ENCODE results near the gene NBEAL2. TPM values are rescaled to one million over a fixed set of nuclear protein-coding genes. Genes with fewer than 3 reads are reported as not detected.

Gene NBEAL2
- total and polyA plus RNA-seq, 2 donors (not counting 1 experiment from before 2014, with no cell fraction given) = 1.5 to 4.5 TPM

DNA sequence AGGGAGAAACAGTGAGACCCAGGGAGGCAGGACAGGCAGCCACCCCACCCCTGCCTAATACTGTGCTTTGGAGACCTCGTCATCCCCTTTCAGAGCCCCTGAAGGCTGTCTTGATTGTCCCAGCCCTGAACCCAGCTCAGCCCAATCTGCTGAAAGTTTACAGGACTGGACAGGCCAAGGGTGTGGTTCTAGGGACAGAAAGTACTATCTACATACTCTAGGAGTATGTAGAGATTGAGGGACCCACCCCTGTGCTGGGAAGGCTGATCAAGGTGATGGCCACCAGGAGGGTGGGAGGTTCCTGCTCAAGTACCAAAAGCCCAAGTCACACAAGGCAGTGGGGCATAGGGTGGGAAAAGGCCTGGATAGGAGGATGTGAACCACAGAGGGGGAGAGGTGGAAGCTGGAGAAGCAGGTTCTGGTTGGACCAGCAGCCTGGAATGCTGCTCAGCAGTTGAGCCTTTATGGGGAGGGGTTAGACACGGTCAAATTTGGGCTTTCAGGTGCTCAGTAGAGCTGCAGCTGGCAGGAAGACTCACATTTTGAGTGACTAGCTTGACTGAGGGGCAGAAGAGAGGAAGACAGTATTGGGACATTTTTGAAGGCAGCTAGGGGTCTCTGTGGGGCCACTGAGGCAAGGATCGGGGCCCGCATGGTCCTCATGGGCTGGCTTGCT is 6.7 kb downstream of the NBEAL2 start:
- no peaks in the 10 kb centered on the region for H3K9me3 ChIP-seq (ENCODE audit: control insufficient read depth, insufficient read depth, low read depth, low read length)
- no peaks in the 10 kb centered on the region for H3K79me2 ChIP-seq (ENCODE audit: control insufficient read depth, insufficient read depth, low read length)
- H3K27ac ChIP-seq (ENCODE audit: insufficient read depth, low read length) = no peak overlapping the region
- no peaks in the 10 kb centered on the region for H3K36me3 ChIP-seq (ENCODE audit: control insufficient read depth, insufficient read depth, low read length)
- H4K20me1 ChIP-seq (ENCODE audit: control insufficient read depth, extremely low read depth, insufficient read depth, low read length) = no peaks in the 10 kb centered on the region
- no peaks in the 10 kb centered on the region for H3K4me1 ChIP-seq (ENCODE audit: control insufficient read depth, extremely low read depth, insufficient read depth, low read length)
- no peak overlapping the region for H2AFZ ChIP-seq (ENCODE audit: low read length)
- H3K9ac ChIP-seq (ENCODE audit: insufficient read depth, low read length) = no peak overlapping the region
- H3K27me3 ChIP-seq (ENCODE audit: control insufficient read depth, insufficient read depth, low read length) = no peaks in the 10 kb centered on the region
- H3K4me3 ChIP-seq (replicated peaks in 1 of 4; ENCODE audit: control extremely low read depth in 1 of 4, insufficient read depth in 1 of 4, low read depth in 3 of 4, low read length in 4 of 4) = no peak overlapping the region
- H3K4me2 ChIP-seq (ENCODE audit: extremely low read depth, insufficient read depth, low read length) = no peak overlapping the region
- no peak for DNase-seq (ENCODE audit: low read depth in 2 of 2)
- TF ChIP-seq, protein P1, sequence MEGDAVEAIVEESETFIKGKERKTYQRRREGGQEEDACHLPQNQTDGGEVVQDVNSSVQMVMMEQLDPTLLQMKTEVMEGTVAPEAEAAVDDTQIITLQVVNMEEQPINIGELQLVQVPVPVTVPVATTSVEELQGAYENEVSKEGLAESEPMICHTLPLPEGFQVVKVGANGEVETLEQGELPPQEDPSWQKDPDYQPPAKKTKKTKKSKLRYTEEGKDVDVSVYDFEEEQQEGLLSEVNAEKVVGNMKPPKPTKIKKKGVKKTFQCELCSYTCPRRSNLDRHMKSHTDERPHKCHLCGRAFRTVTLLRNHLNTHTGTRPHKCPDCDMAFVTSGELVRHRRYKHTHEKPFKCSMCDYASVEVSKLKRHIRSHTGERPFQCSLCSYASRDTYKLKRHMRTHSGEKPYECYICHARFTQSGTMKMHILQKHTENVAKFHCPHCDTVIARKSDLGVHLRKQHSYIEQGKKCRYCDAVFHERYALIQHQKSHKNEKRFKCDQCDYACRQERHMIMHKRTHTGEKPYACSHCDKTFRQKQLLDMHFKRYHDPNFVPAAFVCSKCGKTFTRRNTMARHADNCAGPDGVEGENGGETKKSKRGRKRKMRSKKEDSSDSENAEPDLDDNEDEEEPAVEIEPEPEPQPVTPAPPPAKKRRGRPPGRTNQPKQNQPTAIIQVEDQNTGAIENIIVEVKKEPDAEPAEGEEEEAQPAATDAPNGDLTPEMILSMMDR (conservative IDR thresholded peaks at IDR 0.05 in 1 of 2, IDR thresholded peaks at IDR 0.05 in 1 of 2; ENCODE audit: low read depth in 1 of 2, low read length in 2 of 2) = no peak
- no peak for TF ChIP-seq EZH2 (IDR thresholded peaks at IDR 0.05; ENCODE audit: low read length, missing control alignments)

DNA sequence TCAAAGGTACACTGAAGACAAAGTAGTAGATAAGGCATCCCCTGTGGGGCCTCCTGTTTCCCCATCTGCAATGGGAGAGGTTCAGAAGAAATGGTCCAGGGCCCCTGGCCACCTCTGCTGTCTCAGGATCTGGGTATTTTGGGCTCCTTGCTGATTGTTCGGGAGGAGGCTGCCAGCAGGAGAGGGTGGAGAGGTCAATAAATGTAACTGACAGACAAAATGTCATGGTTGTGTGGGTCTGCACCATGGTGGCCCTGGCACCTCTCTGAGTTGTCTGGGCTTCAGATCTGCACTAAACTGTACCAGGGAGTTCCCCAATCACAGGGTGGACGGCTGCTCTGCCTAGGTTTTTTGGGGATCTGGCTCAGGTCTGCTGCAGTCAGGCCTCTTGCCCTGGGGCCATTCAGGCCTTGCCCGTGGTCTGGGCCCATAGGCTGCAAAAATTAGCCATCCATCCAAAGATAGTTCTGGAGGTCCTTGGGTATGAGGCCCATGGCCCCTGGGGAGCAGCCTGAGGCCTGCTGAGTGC is 7.4 kb downstream of the NBEAL2 start:
- Histone ChIP-seq H3K27ac (ENCODE audit: insufficient read depth, low read length) (no peak overlapping the region), H3K9me3 (ENCODE audit: control insufficient read depth, insufficient read depth, low read depth, low read length) (no peaks in the 10 kb centered on the region), H3K4me1 (ENCODE audit: control insufficient read depth, extremely low read depth, insufficient read depth, low read length) (no peaks in the 10 kb centered on the region), H3K4me2 (ENCODE audit: extremely low read depth, insufficient read depth, low read length) (no peak overlapping the region), H3K4me3 (replicated peaks in 1 of 4; ENCODE audit: control extremely low read depth in 1 of 4, insufficient read depth in 1 of 4, low read depth in 3 of 4, low read length in 4 of 4) (no peak overlapping the region), H3K27me3 (ENCODE audit: control insufficient read depth, insufficient read depth, low read length) (no peaks in the 10 kb centered on the region), H4K20me1 (ENCODE audit: control insufficient read depth, extremely low read depth, insufficient read depth, low read length) (no peaks in the 10 kb centered on the region), H3K36me3 (ENCODE audit: control insufficient read depth, insufficient read depth, low read length) (no peaks in the 10 kb centered on the region), H2AFZ (ENCODE audit: low read length) (no peak overlapping the region), H3K9ac (ENCODE audit: insufficient read depth, low read length) (no peak overlapping the region), H3K79me2 (ENCODE audit: control insufficient read depth, insufficient read depth, low read length) (no peaks in the 10 kb centered on the region)
- no peak for DNase-seq (ENCODE audit: low read depth in 2 of 2)
- TF ChIP-seq, protein P1 (conservative IDR thresholded peaks at IDR 0.05 in 1 of 2, IDR thresholded peaks at IDR 0.05 in 1 of 2; ENCODE audit: low read depth in 1 of 2, low read length in 2 of 2) = no peak
- no peak for TF ChIP-seq EZH2 (IDR thresholded peaks at IDR 0.05; ENCODE audit: low read length, missing control alignments)

DNA sequence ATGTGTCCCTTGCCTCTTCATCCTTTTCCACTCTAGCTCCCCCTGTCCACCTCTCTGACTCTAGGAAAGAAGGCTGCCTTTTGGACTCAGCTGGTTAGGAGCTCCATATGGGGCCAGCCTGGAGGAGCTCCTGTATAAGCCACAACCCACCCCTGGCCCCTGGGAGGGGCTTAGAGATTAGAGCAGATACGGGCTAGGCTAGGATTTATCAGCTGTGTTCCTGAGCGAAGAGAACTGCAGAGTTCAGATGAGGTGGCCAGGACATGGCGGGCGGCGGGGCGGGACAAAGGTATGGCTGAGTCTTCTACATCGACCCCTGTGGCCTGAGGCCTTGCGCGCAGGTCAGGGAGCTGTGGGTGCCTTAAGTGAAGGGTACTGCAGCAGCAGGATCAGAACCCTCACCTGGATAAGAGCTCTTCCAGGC is 7.9 kb downstream of the NBEAL2 start:
- Histone ChIP-seq H3K27me3 (ENCODE audit: control insufficient read depth, insufficient read depth, low read length) (no peaks in the 10 kb centered on the region), H3K4me1 (ENCODE audit: control insufficient read depth, extremely low read depth, insufficient read depth, low read length) (no peaks in the 10 kb centered on the region), H3K4me3 (replicated peaks in 1 of 4; ENCODE audit: control extremely low read depth in 1 of 4, insufficient read depth in 1 of 4, low read depth in 3 of 4, low read length in 4 of 4) (no peak overlapping the region), H3K36me3 (ENCODE audit: control insufficient read depth, insufficient read depth, low read length) (no peaks in the 10 kb centered on the region), H2AFZ (ENCODE audit: low read length) (no peak overlapping the region), H3K9ac (ENCODE audit: insufficient read depth, low read length) (no peak overlapping the region), H4K20me1 (ENCODE audit: control insufficient read depth, extremely low read depth, insufficient read depth, low read length) (no peaks in the 10 kb centered on the region), H3K79me2 (ENCODE audit: control insufficient read depth, insufficient read depth, low read length) (no peaks in the 10 kb centered on the region), H3K9me3 (ENCODE audit: control insufficient read depth, insufficient read depth, low read depth, low read length) (no peaks in the 10 kb centered on the region), H3K27ac (ENCODE audit: insufficient read depth, low read length) (no peak overlapping the region), H3K4me2 (ENCODE audit: extremely low read depth, insufficient read depth, low read length) (no peak overlapping the region)
- DNase-seq (ENCODE audit: low read depth in 2 of 2) = no peak
- TF ChIP-seq, protein P1 (conservative IDR thresholded peaks at IDR 0.05 in 1 of 2, IDR thresholded peaks at IDR 0.05 in 1 of 2; ENCODE audit: low read depth in 1 of 2, low read length in 2 of 2) = no peak
- no peak for TF ChIP-seq EZH2 (IDR thresholded peaks at IDR 0.05; ENCODE audit: low read length, missing control alignments)

All from fibroblast of lung (primary cell).